ENCODE measurements around the gene ARHGEF40. TPM values are rescaled to one million over a fixed set of nuclear protein-coding genes. Genes with fewer than 3 reads are reported as not detected.

ARHGEF40 gene
- total and polyA plus RNA-seq, 2 donors (not counting 1 experiment from before 2014, with no cell fraction given), result 1.0 to 1.7 TPM

DNA sequence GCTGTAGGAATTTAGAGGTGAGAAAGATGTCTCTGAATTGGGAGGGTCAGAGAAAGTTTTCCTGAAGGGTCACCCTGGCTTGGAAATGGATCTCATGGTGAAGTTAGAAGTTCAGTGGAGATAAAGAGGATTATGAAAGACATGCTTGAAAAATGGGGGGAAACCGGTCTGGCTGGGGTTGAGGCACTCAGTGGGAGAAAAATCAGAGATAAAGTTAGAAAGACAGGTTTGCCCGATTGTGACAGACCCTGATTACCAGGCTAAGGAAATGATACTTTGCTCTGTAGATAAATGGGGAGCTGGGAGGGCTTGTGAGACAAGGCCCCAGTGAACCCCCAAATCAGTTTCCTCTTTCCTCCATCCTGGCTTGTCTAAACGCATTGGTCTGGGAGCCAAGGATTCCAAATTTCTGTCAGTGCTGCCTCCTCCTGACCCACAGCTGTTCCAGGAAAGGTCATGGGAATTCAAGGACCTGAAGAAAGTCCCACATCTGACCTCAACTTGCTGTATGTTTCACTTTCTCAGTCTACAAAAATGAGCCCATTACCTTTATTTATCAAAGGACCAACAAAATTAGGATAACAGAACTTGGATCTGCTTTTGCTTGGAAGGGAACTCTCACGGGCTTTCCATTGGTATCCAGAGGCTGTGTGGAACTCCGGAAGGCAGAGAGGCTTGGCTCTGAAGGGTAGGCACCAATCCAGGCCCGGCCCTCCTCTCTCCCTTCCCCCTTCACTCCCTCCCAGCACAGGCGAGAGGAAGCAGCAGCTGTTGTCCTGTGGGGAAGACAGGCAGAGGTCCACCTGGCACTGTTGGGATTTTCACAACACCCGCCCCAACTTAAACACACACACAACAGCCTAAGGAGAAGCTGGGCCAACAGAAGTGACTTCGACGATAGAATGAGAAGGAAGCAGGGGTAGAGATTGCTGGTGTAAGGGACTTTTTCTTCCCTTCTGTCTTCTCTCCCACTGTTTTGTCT is 31.4 kb upstream of the ARHGEF40 start:
- ATAC-seq (ENCODE audit: low read depth) (no peak), DNase-seq (no peak)
- Mint-ChIP-seq H3K9me3 (ENCODE audit: insufficient read depth) (no peaks in the 10 kb centered on the region), H3K27ac (no peak overlapping the region), H3K27me3 (peaks cover 40% of the 10 kb centered on the region), H3K4me3 (no peak overlapping the region), H3K4me1 (no peaks in the 10 kb centered on the region)
- ChIA-PET POLR2A (no interaction called here), CTCF (interaction anchor here (1.1 to 7.2 kb wide), 10 partner anchors 9 to 71 kb away, joined by 3 to 305 read pairs (median 6); partner anchors contain the start of gene TPPP2)
- Histone ChIP-seq H3K27ac (ENCODE audit: low read length in 2 of 2) (no peak overlapping the region), H3K4me2 (replicated peaks; ENCODE audit: low read depth, low read length, poor library complexity, severe bottlenecking) (no peak overlapping the region), H3K9me3 (ENCODE audit: control extremely low read depth in 1 of 3, control insufficient read depth in 2 of 3, insufficient read depth in 1 of 3, low read length in 2 of 3) (no peaks in the 10 kb centered on the region), H3K36me3 (replicated peaks in 1 of 2; ENCODE audit: control extremely low read depth in 1 of 2, control insufficient read depth in 1 of 2, extremely low read depth in 1 of 2, insufficient read depth in 2 of 2, low read length in 1 of 2) (no peaks in the 10 kb centered on the region), H3K27me3 (replicated peaks in 1 of 4; ENCODE audit: control extremely low read depth in 1 of 4, control insufficient read depth in 3 of 4, insufficient read depth in 4 of 4, low read length in 3 of 4) (no peaks in the 10 kb centered on the region), H3K4me3 (ENCODE audit: control extremely low read depth in 1 of 5, extremely low read depth in 1 of 5, insufficient read depth in 1 of 5, low read depth in 2 of 5, low read length in 4 of 5) (no peak overlapping the region), H4K20me1 (ENCODE audit: control insufficient read depth, insufficient read depth, low read length, poor library complexity, severe bottlenecking) (no peaks in the 10 kb centered on the region), H3K9ac (ENCODE audit: low read length) (no peak overlapping the region), H3K4me1 (ENCODE audit: control insufficient read depth in 2 of 2, insufficient read depth in 2 of 2, low read length in 2 of 2) (no peaks in the 10 kb centered on the region), H3K79me2 (ENCODE audit: control insufficient read depth, insufficient read depth, low read length) (no peaks in the 10 kb centered on the region), H2AFZ (ENCODE audit: insufficient read depth, low read depth, low read length, poor library complexity, severe bottlenecking) (no peak overlapping the region)
- TF ChIP-seq EZH2 (IDR thresholded peaks at IDR 0.05; ENCODE audit: borderline replicate concordance, insufficient read depth, low read depth, low read length, poor library complexity, severe bottlenecking), result no peak
- TF ChIP-seq, protein P1, sequence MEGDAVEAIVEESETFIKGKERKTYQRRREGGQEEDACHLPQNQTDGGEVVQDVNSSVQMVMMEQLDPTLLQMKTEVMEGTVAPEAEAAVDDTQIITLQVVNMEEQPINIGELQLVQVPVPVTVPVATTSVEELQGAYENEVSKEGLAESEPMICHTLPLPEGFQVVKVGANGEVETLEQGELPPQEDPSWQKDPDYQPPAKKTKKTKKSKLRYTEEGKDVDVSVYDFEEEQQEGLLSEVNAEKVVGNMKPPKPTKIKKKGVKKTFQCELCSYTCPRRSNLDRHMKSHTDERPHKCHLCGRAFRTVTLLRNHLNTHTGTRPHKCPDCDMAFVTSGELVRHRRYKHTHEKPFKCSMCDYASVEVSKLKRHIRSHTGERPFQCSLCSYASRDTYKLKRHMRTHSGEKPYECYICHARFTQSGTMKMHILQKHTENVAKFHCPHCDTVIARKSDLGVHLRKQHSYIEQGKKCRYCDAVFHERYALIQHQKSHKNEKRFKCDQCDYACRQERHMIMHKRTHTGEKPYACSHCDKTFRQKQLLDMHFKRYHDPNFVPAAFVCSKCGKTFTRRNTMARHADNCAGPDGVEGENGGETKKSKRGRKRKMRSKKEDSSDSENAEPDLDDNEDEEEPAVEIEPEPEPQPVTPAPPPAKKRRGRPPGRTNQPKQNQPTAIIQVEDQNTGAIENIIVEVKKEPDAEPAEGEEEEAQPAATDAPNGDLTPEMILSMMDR (IDR thresholded peaks at IDR 0.05), result no peak
- WGBS (ENCODE audit: insufficient coverage), result 91% methylated on average over 7 of the region's 10 CpGs
- intact Hi-C loops (cut with micrococcal nuclease), result no loop called here

Measured in B cell (primary cell).